HEK293 (cell line): Measurements from ENCODE around the gene BACH2.
A peak's percentile ranks its signal among the peaks of the same experiment; 100 is the strongest.
"Not testable (repeated sequence)": the region's sequence is repeated elsewhere in the genome, so short reads cannot be mapped to it uniquely, and the experiment has no call there.

Experiments
- CTCF ChIA-PET: fragments of 350-600 bp; formaldehyde crosslinking; extraction: SDS; loops from one replicate; lab custom pipeline; 2021; ENCODE audit warnings: antibody characterized with exemption; lab: Yijun Ruan, JAX
- POLR2A ChIA-PET: fragments of 300-600 bp; formaldehyde crosslinking; extraction: SDS; loops from one replicate; lab custom pipeline; 2020; ENCODE audit warnings: antibody characterized with exemption, inconsistent platforms; lab: Yijun Ruan, JAX
- H3K27ac ChIP-seq: fragments of 200-500 bp; sonication (Bioruptor generic); 2 replicates; pipeline ENCODE4 v1.5.1; 2014; ENCODE audit warnings: low read depth, low read length, control low read depth, inconsistent platforms; ENCODE audit errors: extremely low read depth
- H3K36me3 ChIP-seq, 2 experiments: fragments of 200-500 bp in 1 of 2; sonication (Bioruptor generic) in 1 of 2; 1 replicate in 1 of 2; 2 replicates in 1 of 2; pipeline ENCODE4 v1.5.1; 2014 to 2017; ENCODE audit warnings: inconsistent platforms in 2 of 2, low read length in 2 of 2; ENCODE audit not compliant: control insufficient read depth in 2 of 2, insufficient read depth in 1 of 2
- H3K4me1 ChIP-seq: fragments of 200-500 bp; sonication (Bioruptor generic); 2 replicates; pipeline ENCODE4 v1.5.1; 2014; ENCODE audit warnings: mild to moderate bottlenecking, low read length, inconsistent platforms; ENCODE audit not compliant: control insufficient read depth, insufficient read depth
- H3K4me3 ChIP-seq: 2 replicates; pipeline ENCODE4 v1.5.1; 2011; ENCODE audit warnings: low read depth, mild to moderate bottlenecking, control low read depth, low read length, moderate library complexity
- H3K9me3 ChIP-seq: fragments of 200-500 bp; sonication (Bioruptor generic); 2 replicates; pipeline ENCODE4 v1.5.1; 2014; ENCODE audit warnings: low read depth, low read length, inconsistent platforms; ENCODE audit not compliant: control insufficient read depth, insufficient read depth
- EGR2 ChIP-seq: fragments of 450-650 bp; formaldehyde crosslinking; IDR thresholded peaks from 2 replicates; pipeline ENCODE4 v1.5.1; 2016; ENCODE audit warnings: low read depth, missing biosample characterization, missing genetic modification characterization
- GLIS1 ChIP-seq: fragments of 450-650 bp; formaldehyde crosslinking; IDR thresholded peaks from 2 replicates; pipeline ENCODE4 v1.5.1; 2016; ENCODE audit warnings: missing biosample characterization, missing genetic modification characterization
- PRDM10 ChIP-seq: fragments of 450-650 bp; formaldehyde crosslinking; IDR thresholded peaks from 2 replicates; pipeline ENCODE4 v1.5.1; 2016; ENCODE audit warnings: missing biosample characterization, missing genetic modification characterization
- RBAK ChIP-seq: fragments of 450-650 bp; formaldehyde crosslinking; IDR thresholded peaks from 2 replicates; pipeline ENCODE4 v1.5.1; 2016; ENCODE audit warnings: missing biosample characterization, missing genetic modification characterization
- ZNF114 ChIP-seq: fragments of 450-650 bp; formaldehyde crosslinking; IDR thresholded peaks from 2 replicates; pipeline ENCODE4 v1.5.0; 2017; ENCODE audit warnings: missing biosample characterization, missing genetic modification characterization
- ZNF121 ChIP-seq: fragments of 450-650 bp; formaldehyde crosslinking; IDR thresholded peaks from 2 replicates; pipeline ENCODE4 v1.5.1; 2016; ENCODE audit warnings: missing biosample characterization, missing genetic modification characterization
- ZNF26 ChIP-seq: fragments of 450-650 bp; formaldehyde crosslinking; IDR thresholded peaks from 2 replicates; pipeline ENCODE4 v1.5.1; 2016; ENCODE audit warnings: missing biosample characterization, missing genetic modification characterization
- ZNF266 ChIP-seq: fragments of 450-650 bp; formaldehyde crosslinking; IDR thresholded peaks from 2 replicates; pipeline ENCODE4 v1.5.1; 2016; ENCODE audit warnings: missing biosample characterization, missing genetic modification characterization, low read depth
- ZNF391 ChIP-seq: fragments of 450-650 bp; formaldehyde crosslinking; IDR thresholded peaks from 2 replicates; pipeline ENCODE4 v1.5.1; 2016; ENCODE audit warnings: low read depth, missing biosample characterization, missing genetic modification characterization, borderline replicate concordance
- ZNF449 ChIP-seq: fragments of 450-650 bp; formaldehyde crosslinking; IDR thresholded peaks from 2 replicates; pipeline ENCODE4 v1.5.1; 2017; ENCODE audit warnings: missing biosample characterization, mild to moderate bottlenecking, missing genetic modification characterization, moderate library complexity
- ZNF529 ChIP-seq: fragments of 450-650 bp; formaldehyde crosslinking; IDR thresholded peaks from 2 replicates; pipeline ENCODE4 v1.5.1; 2017; ENCODE audit warnings: missing genetic modification characterization, missing biosample characterization; ENCODE audit not compliant: insufficient replicate concordance
- ZNF585B ChIP-seq: fragments of 450-650 bp; formaldehyde crosslinking; IDR thresholded peaks from 2 replicates; pipeline ENCODE4 v1.5.1; 2016; ENCODE audit warnings: missing biosample characterization, missing genetic modification characterization
- ZNF658 ChIP-seq: fragments of 450-650 bp; formaldehyde crosslinking; IDR thresholded peaks from 2 replicates; pipeline ENCODE4; 2016; ENCODE audit warnings: missing biosample characterization, missing genetic modification characterization
- ZNF768 ChIP-seq: fragments of 450-650 bp; formaldehyde crosslinking; IDR thresholded peaks from 2 replicates; pipeline ENCODE4 v1.5.1; 2018; ENCODE audit warnings: missing biosample characterization, mild to moderate bottlenecking, missing genetic modification characterization

BACH2 gene

DNA sequence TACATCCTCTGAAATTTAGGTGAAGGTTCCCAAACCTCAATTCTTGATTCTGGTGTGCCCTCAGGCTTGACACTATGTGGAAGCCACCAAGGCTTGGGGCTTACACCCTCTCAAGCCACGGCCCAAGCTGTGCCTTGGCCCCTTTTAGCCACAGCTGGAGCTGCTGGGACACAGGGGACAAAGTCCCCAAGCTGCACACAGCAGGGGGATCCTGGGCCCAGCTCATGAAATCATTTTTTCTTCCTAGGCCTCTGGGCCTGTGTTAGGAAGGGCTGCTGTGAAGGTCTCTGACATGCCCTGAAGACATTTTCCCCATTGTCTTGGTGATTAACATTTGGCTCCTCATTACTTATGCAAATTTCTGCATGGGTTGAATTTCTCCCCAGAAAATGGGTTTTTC, 37.3 kb upstream of the BACH2 start:
- Histone ChIP-seq H3K4me1 (peaks cover 5% of the 10 kb centered on the region; the same call in 1 of the 2 replicates), H3K36me3 (no peaks in the 10 kb centered on the region), H3K27ac (no peak overlapping the region), H3K4me3 (no peak overlapping the region), H3K9me3 (no peaks in the 10 kb centered on the region)
- ChIA-PET POLR2A (no interaction called here), CTCF (no interaction called here)
- TF ChIP-seq ZNF585B (tag by site-specific recombination), result peak; percentile 86
- no peak for TF ChIP-seq ZNF26 (tag by site-specific recombination)

GRCh38 chr6:90332978-90333543, 36.4 kb upstream of the BACH2 start:
- H3K27ac ChIP-seq, H3K36me3 ChIP-seq, H3K4me1 ChIP-seq, CTCF ChIA-PET, H3K4me3 ChIP-seq, POLR2A ChIA-PET, H3K9me3 ChIP-seq: not testable (repeated sequence)

- no peak overlapping the region for H3K27ac ChIP-seq
- TF ChIP-seq ZNF658 (tag by site-specific recombination) (no peak), ZNF391 (tag by site-specific recombination) (no peak), GLIS1 (0 out of 2 replicates have a peak, but pooled peaks have one; percentile 13), ZNF114 (tag by site-specific recombination) (no peak), RBAK (tag by site-specific recombination) (no peak), PRDM10 (tag by site-specific recombination) (peak; percentile 75), ZNF529 (tag by site-specific recombination) (no peak), ZNF768 (no peak), ZNF449 (tag by site-specific recombination) (no peak), ZNF266 (no peak), ZNF121 (tag by site-specific recombination) (no peak), EGR2 (tag by site-specific recombination) (no peak)
- no peaks in the 10 kb centered on the region for H3K36me3 ChIP-seq
- H3K4me3 ChIP-seq, result no peak overlapping the region
- no peaks in the 10 kb centered on the region for H3K9me3 ChIP-seq
- ChIA-PET CTCF (no interaction called here), POLR2A (no interaction called here)
- H3K4me1 ChIP-seq, result peaks cover 5% of the 10 kb centered on the region; the same call in 1 of the 2 replicates
Measured at GRCh38 chr6:90329386-90330077, 32.9 kb upstream of the BACH2 start.
